ENCODE data around the gene XAF1.

GRCh38 chr17:6793748-6794493 is 38.1 kb downstream of the XAF1 start:
- TF ChIP-seq CTCF (IDR thresholded peaks at IDR 0.05) = no peak
- no peak for TF ChIP-seq POLR2A (IDR thresholded peaks at IDR 0.05)
- no peak for TF ChIP-seq POLR2AphosphoS5 (IDR thresholded peaks at IDR 0.05)
- TF ChIP-seq EP300 (IDR thresholded peaks at IDR 0.05; ENCODE audit: low read depth) = no peak

Measured in transverse colon (tissue), 4 donors.